Activated CD4-positive, CD25-positive, alpha-beta regulatory T cell treated with anti-CD3 and anti-CD28 coated beads, Interleukin-2, amount 50 U/mL, for 72 hours (primary cell): Measurements from ENCODE around the gene LRRC27.

Source experiments
- DNase-seq: peaks from one replicate; pipeline ENCODE4 v3.0.0; 2021

Gene LRRC27

GRCh38 chr10:132418527-132419416 lies 86.8 kb downstream of the LRRC27 start:
- no peak for DNase-seq

- DNase-seq: no peak
Observed at GRCh38 chr10:132419538-132420468, 87.8 kb downstream of the LRRC27 start.

GRCh38 chr10:132420469-132420980 lies 88.5 kb downstream of the LRRC27 start:
- no peak for DNase-seq

DNA sequence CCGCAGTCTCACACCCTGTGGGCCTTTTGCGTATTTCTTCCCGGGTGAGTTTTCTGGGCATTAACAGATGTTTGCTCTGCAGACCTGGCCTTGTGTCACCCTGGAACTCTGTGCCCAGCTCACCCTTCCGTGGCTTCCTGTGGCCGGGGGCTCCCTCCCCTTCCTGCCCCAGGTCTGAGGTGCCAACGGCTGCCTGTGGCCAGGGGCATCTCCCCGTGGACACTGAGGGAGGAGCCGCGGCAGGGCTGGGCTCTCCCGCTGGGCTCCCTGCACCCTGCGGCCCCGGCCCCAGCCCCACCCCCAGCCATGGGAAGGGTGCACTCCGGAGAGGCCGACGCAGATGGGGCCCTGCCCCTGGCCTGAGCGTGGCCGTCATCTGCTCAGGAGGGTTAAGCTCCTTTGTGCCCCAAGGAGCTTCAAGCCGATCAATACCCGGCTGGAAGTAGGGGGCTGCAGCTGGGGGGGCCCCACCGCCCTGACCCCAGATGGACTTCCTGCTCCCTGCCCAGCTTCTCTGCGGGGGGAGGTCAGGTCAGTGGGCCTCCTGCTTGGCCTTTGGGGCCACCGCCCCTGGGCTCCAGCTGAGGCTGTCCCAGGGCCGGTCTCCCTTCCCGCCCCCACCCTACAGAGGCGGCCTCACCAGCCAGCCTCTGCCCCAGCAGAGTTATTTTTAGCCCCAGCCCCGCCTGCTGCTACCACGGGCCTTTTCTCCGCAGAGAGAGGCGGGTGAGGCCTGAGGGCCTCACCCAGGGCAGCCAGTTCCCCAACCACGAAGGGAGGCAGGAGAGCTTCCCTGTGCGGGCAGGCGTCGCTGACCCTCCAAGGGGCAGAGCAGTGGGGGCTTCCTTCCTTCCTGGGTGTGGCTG lies 89.2 kb downstream of the LRRC27 start:
- DNase-seq: no peak

GRCh38 chr10:132421847-132422751 lies 90.1 kb downstream of the LRRC27 start:
- DNase-seq: no peak

DNA sequence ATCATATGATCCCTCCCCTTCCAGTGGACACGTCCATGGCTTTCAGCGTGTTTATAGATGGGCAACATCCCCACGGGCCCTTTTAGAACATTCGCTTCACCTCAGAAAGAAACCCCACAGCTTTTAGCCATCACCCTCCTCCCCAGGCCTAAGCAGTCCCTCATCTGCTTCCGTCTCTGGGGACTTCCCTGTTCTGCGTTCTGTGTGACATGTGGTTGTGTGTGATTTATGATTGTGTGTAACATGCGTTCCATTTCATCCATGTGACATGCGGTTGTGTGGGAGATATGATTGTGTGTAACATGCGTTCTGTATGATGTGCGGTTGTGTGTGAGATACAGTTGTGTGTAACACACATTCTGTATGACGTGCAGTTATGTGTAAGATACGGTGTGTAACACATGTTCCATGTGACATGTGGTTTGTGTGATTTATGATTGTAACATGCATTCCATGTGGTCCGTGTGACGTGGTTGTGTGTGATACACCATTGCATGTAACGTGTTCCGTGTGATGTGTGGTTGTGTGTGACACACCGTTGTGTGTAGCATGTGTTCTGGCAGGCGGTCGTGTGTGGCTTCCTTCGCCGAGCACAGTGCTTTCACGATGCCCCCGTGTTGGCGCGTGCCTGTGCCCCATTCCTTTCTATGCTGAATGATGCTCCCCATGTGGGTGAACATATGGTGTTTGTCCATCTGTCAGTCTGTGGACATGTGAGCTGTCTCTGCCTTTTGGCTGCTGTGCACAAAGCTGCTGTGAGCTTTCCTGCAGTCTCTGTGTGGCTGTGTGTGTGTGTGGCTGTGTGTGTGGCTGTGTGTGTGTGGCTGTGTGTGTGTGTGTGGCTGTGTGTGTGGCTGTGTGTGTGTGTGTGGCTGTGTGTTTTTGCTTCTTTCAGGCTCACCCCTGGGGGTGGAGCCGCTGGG lies 91.2 kb downstream of the LRRC27 start:
- no peak for DNase-seq

- DNase-seq: no peak
Observed at GRCh38 chr10:132423966-132424861, 92.2 kb downstream of the LRRC27 start.

- no peak for DNase-seq
Observed at GRCh38 chr10:132425029-132425756, 93.2 kb downstream of the LRRC27 start.

GRCh38 chr10:132425757-132426155 lies 93.8 kb downstream of the LRRC27 start:
- DNase-seq: no peak

- DNase-seq: no peak
Observed at GRCh38 chr10:132427006-132427771, 95.2 kb downstream of the LRRC27 start.

DNA sequence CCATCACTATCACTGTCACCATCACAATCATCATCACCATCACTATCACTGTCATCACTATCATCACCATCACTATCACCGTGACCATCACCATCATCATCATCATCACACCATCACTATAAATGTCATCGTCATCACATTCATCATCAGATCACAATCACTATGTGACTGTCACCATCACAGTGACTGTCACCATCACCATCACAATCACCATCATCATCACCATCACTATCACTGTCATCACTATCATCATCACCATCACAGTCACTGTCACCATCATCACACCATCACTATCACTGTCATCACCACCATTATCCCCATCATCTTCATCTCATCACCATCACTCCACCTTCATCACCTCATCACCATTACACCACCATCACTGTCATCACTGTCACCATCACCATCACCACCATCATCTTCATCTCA lies 96.0 kb downstream of the LRRC27 start:
- DNase-seq: no peak

DNA sequence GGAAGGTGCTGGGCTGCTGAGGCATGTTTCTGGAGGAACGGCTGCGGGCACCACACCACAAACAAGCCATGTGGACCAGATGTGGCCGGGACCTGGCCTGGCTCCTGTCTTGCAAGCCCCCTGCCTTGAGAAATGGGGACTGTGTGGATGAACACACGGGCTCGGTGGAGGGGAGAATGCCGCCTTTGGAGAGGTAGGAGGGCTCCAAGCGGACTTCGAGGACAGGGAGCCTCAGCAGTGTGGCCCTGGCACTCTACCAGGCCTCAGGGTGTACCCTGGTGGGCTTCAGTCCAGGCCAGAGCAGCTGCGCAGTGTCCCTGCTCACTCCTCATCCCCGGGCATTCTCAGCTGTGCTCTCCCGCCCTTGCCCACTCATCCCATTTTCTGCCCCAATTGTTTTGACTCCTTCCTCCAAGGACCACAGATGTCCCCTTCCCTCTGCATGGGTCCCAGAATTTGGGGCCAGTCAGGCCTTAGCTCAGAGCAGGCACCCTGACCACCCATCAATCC lies 96.5 kb downstream of the LRRC27 start:
- no peak for DNase-seq
